Activated T-cell treated with anti-CD3 and anti-CD28 coated beads, Interleukin-2, amount 50 U/mL, for 4 hours (primary cell): ENCODE results near the gene RAMACL. TPM values are rescaled to one million over a fixed set of nuclear protein-coding genes. Genes with fewer than 3 reads are reported as not detected.

ENCODE experiments used
- ATAC-seq, 2 donors: fragments of 200-7000 bp; cut with Tn5 transposase; one replicate each; pipeline ENCODE4 v1.10.0; 2021
- DNase-seq: peaks from one replicate; pipeline ENCODE4 v3.0.0-alpha.2; 2020
- H3K27me3 Mint-ChIP-seq: one replicate; pipeline ENCODE4 v1.8.0; 2021; ENCODE audit warnings: low read depth, mixed read lengths
- H3K36me3 Mint-ChIP-seq: one replicate; pipeline ENCODE4 v1.8.0; 2022; ENCODE audit warnings: mixed read lengths; ENCODE audit not compliant: insufficient read depth
- H3K4me1 Mint-ChIP-seq: one replicate; pipeline ENCODE4 v1.8.0; 2021; ENCODE audit warnings: low read depth, mixed read lengths
- H3K4me3 Mint-ChIP-seq: one replicate; pipeline ENCODE4 v1.8.0; 2021; ENCODE audit warnings: mild to moderate bottlenecking, moderate library complexity, mixed read lengths
- H3K9me3 Mint-ChIP-seq: one replicate; pipeline ENCODE4 v1.8.0; 2021; ENCODE audit warnings: mixed read lengths
- total RNA-seq, 3 donors: library from RNA; stranded (reverse); gene quantifications; one replicate each; pipeline ENCODE4 v1.2.1, GENCODE V29; 2021

RAMACL gene
- total RNA-seq, 3 donors from 2014 or later = 0.15 to 4.6 TPM; not detected in 1

GRCh38 chr6:166565084-166565967 lies 21.2 kb downstream of the RAMACL start:
- ATAC-seq (no peak), DNase-seq (no peak)
- Mint-ChIP-seq H3K9me3 (peaks cover under 1% of the 10 kb centered on the region), H3K27me3 (no peaks in the 10 kb centered on the region), H3K4me1 (no peaks in the 10 kb centered on the region), H3K36me3 (peaks cover 2% of the 10 kb centered on the region), H3K4me3 (no peak overlapping the region)

- Mint-ChIP-seq H3K4me1 (no peaks in the 10 kb centered on the region), H3K36me3 (peaks cover 9% of the 10 kb centered on the region)
These were observed 22.7 kb downstream of the RAMACL start for GRCh38 chr6:166563805-166564204.

GRCh38 chr6:166563200-166563599 lies 23.3 kb downstream of the RAMACL start:
- no peak for ATAC-seq
- peaks cover 14% of the 10 kb centered on the region for H3K9me3 Mint-ChIP-seq

More at GRCh38 chr6:166563805-166564204, 22.7 kb downstream of the RAMACL start:
- Mint-ChIP-seq H3K4me3 (no peak overlapping the region), H3K27me3 (no peaks in the 10 kb centered on the region), H3K9me3 (peaks cover 14% of the 10 kb centered on the region)
- ATAC-seq (no peak), DNase-seq (no peak)

GRCh38 chr6:166562726-166563125 lies 23.8 kb downstream of the RAMACL start:
- Mint-ChIP-seq H3K4me1 (no peaks in the 10 kb centered on the region), H3K9me3 (peaks cover 14% of the 10 kb centered on the region), H3K27me3 (no peaks in the 10 kb centered on the region), H3K36me3 (peaks cover 9% of the 10 kb centered on the region), H3K4me3 (no peak overlapping the region)
- ATAC-seq = no peak
- DNase-seq = no peak

More at GRCh38 chr6:166563200-166563599, 23.3 kb downstream of the RAMACL start:
- H3K4me1 Mint-ChIP-seq = no peaks in the 10 kb centered on the region
- no peak overlapping the region for H3K4me3 Mint-ChIP-seq
- H3K36me3 Mint-ChIP-seq = peaks cover 9% of the 10 kb centered on the region
- H3K27me3 Mint-ChIP-seq = no peaks in the 10 kb centered on the region
- DNase-seq = no peak

- Mint-ChIP-seq H3K27me3 (no peaks in the 10 kb centered on the region), H3K4me3 (no peak overlapping the region), H3K4me1 (peaks cover 2% of the 10 kb centered on the region), H3K36me3 (peaks cover 9% of the 10 kb centered on the region), H3K9me3 (peaks cover 14% of the 10 kb centered on the region)
- ATAC-seq (no peak), DNase-seq (no peak)
These were observed 24.6 kb downstream of the RAMACL start for GRCh38 chr6:166561771-166562359.

GRCh38 chr6:166560222-166560621 lies 26.3 kb downstream of the RAMACL start:
- DNase-seq (no peak), ATAC-seq (no peak)
- no peak overlapping the region for H3K4me3 Mint-ChIP-seq
- peaks cover 2% of the 10 kb centered on the region for H3K4me1 Mint-ChIP-seq
- H3K27me3 Mint-ChIP-seq = no peaks in the 10 kb centered on the region
- H3K36me3 Mint-ChIP-seq = peaks cover 9% of the 10 kb centered on the region
- H3K9me3 Mint-ChIP-seq = peaks cover 14% of the 10 kb centered on the region

- DNase-seq = no peak
- no peak for ATAC-seq
- Mint-ChIP-seq H3K4me3 (no peak overlapping the region), H3K36me3 (peaks cover 9% of the 10 kb centered on the region), H3K9me3 (peaks cover 14% of the 10 kb centered on the region), H3K4me1 (peaks cover 2% of the 10 kb centered on the region), H3K27me3 (no peaks in the 10 kb centered on the region)
These were observed 26.8 kb downstream of the RAMACL start for GRCh38 chr6:166559662-166560061.

- H3K9me3 Mint-ChIP-seq = peaks cover 14% of the 10 kb centered on the region
- H3K4me1 Mint-ChIP-seq = peaks cover 2% of the 10 kb centered on the region
- DNase-seq = no peak
- H3K27me3 Mint-ChIP-seq = no peaks in the 10 kb centered on the region
- no peak for ATAC-seq
- H3K4me3 Mint-ChIP-seq = no peak overlapping the region
- peaks cover 9% of the 10 kb centered on the region for H3K36me3 Mint-ChIP-seq
These were observed 27.3 kb downstream of the RAMACL start for GRCh38 chr6:166559211-166559610.

- Mint-ChIP-seq H3K4me1 (peaks cover 2% of the 10 kb centered on the region), H3K4me3 (no peak overlapping the region), H3K27me3 (no peaks in the 10 kb centered on the region), H3K36me3 (peaks cover 9% of the 10 kb centered on the region), H3K9me3 (peaks cover 14% of the 10 kb centered on the region)
- DNase-seq (no peak), ATAC-seq (no peak)
These were observed 28.1 kb downstream of the RAMACL start for GRCh38 chr6:166558156-166559005.

GRCh38 chr6:166556863-166557322 lies 29.6 kb downstream of the RAMACL start:
- H3K27me3 Mint-ChIP-seq = no peaks in the 10 kb centered on the region
- ATAC-seq (no peak), DNase-seq (no peak)
- peaks cover 14% of the 10 kb centered on the region for H3K9me3 Mint-ChIP-seq
- H3K4me3 Mint-ChIP-seq = no peak overlapping the region
- peaks cover 9% of the 10 kb centered on the region for H3K36me3 Mint-ChIP-seq
- peaks cover 2% of the 10 kb centered on the region for H3K4me1 Mint-ChIP-seq

GRCh38 chr6:166556336-166556735 lies 30.1 kb downstream of the RAMACL start:
- Mint-ChIP-seq H3K4me1 (peaks cover 2% of the 10 kb centered on the region), H3K4me3 (no peak overlapping the region), H3K27me3 (no peaks in the 10 kb centered on the region), H3K36me3 (peaks cover 6% of the 10 kb centered on the region), H3K9me3 (peaks cover 14% of the 10 kb centered on the region)
- DNase-seq (no peak), ATAC-seq (no peak)

- H3K4me3 Mint-ChIP-seq = no peak overlapping the region
These were observed 31.4 kb downstream of the RAMACL start for GRCh38 chr6:166555086-166555485.

GRCh38 chr6:166554316-166554715 lies 32.2 kb downstream of the RAMACL start:
- no peak for DNase-seq
- Mint-ChIP-seq H3K9me3 (peaks cover 5% of the 10 kb centered on the region), H3K27me3 (no peaks in the 10 kb centered on the region), H3K4me1 (peaks cover 2% of the 10 kb centered on the region), H3K36me3 (peaks cover 4% of the 10 kb centered on the region), H3K4me3 (no peak overlapping the region)
- no peak for ATAC-seq

More at GRCh38 chr6:166555086-166555485, 31.4 kb downstream of the RAMACL start:
- H3K9me3 Mint-ChIP-seq = peaks cover 11% of the 10 kb centered on the region
- DNase-seq (no peak), ATAC-seq (no peak)
- peaks cover 6% of the 10 kb centered on the region for H3K36me3 Mint-ChIP-seq
- H3K27me3 Mint-ChIP-seq = no peaks in the 10 kb centered on the region
- H3K4me1 Mint-ChIP-seq = peaks cover 2% of the 10 kb centered on the region
